ENCODE measurements around the gene PLCB1.

Gene PLCB1

DNA sequence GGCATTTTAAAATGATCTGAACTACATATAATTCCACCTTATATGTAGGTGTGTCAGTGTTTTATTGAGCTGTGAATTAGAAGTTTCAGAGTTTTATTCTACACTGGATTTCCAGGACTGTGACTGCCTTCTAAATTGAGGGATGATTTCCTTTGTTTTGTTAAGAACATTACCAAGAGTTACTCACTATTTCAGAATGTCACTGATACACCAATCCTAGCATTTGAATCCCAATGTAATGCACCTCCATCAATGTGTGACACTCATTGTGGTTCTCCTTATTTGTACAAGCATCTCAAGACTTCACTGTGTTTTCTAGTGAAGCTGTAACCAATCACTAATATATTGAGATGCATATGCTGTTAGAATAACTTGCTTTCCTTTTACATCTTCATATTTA is 86.8 kb downstream of the PLCB1 start:
- TF ChIP-seq, protein P1, sequence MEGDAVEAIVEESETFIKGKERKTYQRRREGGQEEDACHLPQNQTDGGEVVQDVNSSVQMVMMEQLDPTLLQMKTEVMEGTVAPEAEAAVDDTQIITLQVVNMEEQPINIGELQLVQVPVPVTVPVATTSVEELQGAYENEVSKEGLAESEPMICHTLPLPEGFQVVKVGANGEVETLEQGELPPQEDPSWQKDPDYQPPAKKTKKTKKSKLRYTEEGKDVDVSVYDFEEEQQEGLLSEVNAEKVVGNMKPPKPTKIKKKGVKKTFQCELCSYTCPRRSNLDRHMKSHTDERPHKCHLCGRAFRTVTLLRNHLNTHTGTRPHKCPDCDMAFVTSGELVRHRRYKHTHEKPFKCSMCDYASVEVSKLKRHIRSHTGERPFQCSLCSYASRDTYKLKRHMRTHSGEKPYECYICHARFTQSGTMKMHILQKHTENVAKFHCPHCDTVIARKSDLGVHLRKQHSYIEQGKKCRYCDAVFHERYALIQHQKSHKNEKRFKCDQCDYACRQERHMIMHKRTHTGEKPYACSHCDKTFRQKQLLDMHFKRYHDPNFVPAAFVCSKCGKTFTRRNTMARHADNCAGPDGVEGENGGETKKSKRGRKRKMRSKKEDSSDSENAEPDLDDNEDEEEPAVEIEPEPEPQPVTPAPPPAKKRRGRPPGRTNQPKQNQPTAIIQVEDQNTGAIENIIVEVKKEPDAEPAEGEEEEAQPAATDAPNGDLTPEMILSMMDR (IDR thresholded peaks at IDR 0.05; ENCODE audit: low read length) = no peak
- no peak for TF ChIP-seq EZH2 (IDR thresholded peaks at IDR 0.05; ENCODE audit: borderline replicate concordance, low read length)
- Histone ChIP-seq H3K9me3 (ENCODE audit: low read length) (no peaks in the 10 kb centered on the region; the same call in 1 of the 2 replicates), H3K9ac (ENCODE audit: low read length) (no peak overlapping the region), H3K9me2 (ENCODE audit: low read depth, low read length) (no peaks in the 10 kb centered on the region), H3F3A (ENCODE audit: insufficient read depth, low read length) (no peaks in the 10 kb centered on the region), H3K27ac (ENCODE audit: low read depth, low read length, poor library complexity, severe bottlenecking) (no peak overlapping the region), H3K79me2 (ENCODE audit: insufficient read depth, low read length) (no peaks in the 10 kb centered on the region), H3K27me3 (ENCODE audit: insufficient read depth, low read length) (no peaks in the 10 kb centered on the region), H3K4me3 (ENCODE audit: low read depth, low read length, poor library complexity, severe bottlenecking) (no peak overlapping the region), H3K36me3 (ENCODE audit: insufficient read depth, low read length) (no peaks in the 10 kb centered on the region), H2AFZ (ENCODE audit: low read length) (no peak overlapping the region), H3K4me1 (ENCODE audit: insufficient read depth, low read length, severe bottlenecking) (peaks cover 31% of the 10 kb centered on the region), H4K20me1 (ENCODE audit: insufficient read depth, low read length) (no peaks in the 10 kb centered on the region), H3K4me2 (ENCODE audit: low read length) (no peak overlapping the region)

DNA sequence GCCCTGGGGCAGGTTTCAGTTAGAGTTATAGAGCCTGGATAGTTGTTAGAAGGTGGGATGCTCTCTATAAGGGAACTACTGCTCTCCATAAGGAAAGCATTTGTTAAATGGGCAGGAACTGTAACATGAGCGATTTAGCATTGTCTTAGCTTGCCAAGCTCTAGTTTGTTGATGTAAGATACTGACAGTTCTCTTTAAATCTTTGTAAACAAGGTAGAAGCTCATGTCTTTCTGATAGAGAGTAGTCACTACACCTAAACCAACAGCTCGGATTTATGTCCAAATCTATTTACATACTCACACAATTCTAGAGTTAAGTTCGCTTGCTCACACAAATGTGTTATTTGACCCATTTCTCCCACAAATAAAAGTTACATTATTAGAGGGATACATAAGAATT is 87.3 kb downstream of the PLCB1 start:
- H3K36me3 ChIP-seq (ENCODE audit: insufficient read depth, low read length) = no peaks in the 10 kb centered on the region
- no peaks in the 10 kb centered on the region for H3K79me2 ChIP-seq (ENCODE audit: insufficient read depth, low read length)
- peaks cover 25% of the 10 kb centered on the region for H3K4me1 ChIP-seq (ENCODE audit: insufficient read depth, low read length, severe bottlenecking)
- H3K9me3 ChIP-seq (ENCODE audit: low read length) = no peaks in the 10 kb centered on the region; the same call in 1 of the 2 replicates
- H3F3A ChIP-seq (ENCODE audit: insufficient read depth, low read length) = no peaks in the 10 kb centered on the region
- no peaks in the 10 kb centered on the region for H4K20me1 ChIP-seq (ENCODE audit: insufficient read depth, low read length)
- no peak overlapping the region for H3K4me3 ChIP-seq (ENCODE audit: low read depth, low read length, poor library complexity, severe bottlenecking)
- no peak overlapping the region for H2AFZ ChIP-seq (ENCODE audit: low read length)
- H3K9ac ChIP-seq (ENCODE audit: low read length) = no peak overlapping the region
- H3K4me2 ChIP-seq (ENCODE audit: low read length) = no peak overlapping the region
- no peaks in the 10 kb centered on the region for H3K27me3 ChIP-seq (ENCODE audit: insufficient read depth, low read length)
- no peak overlapping the region for H3K27ac ChIP-seq (ENCODE audit: low read depth, low read length, poor library complexity, severe bottlenecking)
- no peak for TF ChIP-seq EZH2 (IDR thresholded peaks at IDR 0.05; ENCODE audit: borderline replicate concordance, low read length)
- TF ChIP-seq, protein P1 (IDR thresholded peaks at IDR 0.05; ENCODE audit: low read length) = no peak
- no peaks in the 10 kb centered on the region for H3K9me2 ChIP-seq (ENCODE audit: low read depth, low read length)

DNA sequence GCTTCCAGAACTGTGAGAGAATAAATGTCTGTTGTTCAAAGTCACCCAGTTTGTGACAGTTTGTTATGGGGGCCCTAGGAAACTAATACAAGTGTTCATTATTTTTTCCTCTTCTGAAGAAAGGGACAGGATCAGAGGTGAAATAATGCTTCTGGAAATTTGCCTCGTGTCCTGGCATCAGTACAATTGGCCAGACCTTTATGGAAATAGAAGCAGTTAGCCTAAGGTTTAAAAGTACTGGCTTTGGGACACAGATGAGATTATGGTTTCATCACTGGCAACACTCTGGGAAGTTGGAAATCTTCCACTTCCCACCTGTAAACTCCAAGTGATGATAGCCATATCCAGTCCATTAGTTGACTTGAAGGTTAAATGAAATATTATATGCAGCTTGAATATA is 88.7 kb downstream of the PLCB1 start:
- no peak for TF ChIP-seq EZH2 (IDR thresholded peaks at IDR 0.05; ENCODE audit: borderline replicate concordance, low read length)
- TF ChIP-seq, protein P1 (IDR thresholded peaks at IDR 0.05; ENCODE audit: low read length) = no peak
- Histone ChIP-seq H3K9me2 (ENCODE audit: low read depth, low read length) (no peaks in the 10 kb centered on the region), H3K9ac (ENCODE audit: low read length) (no peak overlapping the region), H3K4me1 (ENCODE audit: insufficient read depth, low read length, severe bottlenecking) (peaks cover 12% of the 10 kb centered on the region), H4K20me1 (ENCODE audit: insufficient read depth, low read length) (no peaks in the 10 kb centered on the region), H3K9me3 (ENCODE audit: low read length) (no peaks in the 10 kb centered on the region; the same call in 1 of the 2 replicates), H3K27me3 (ENCODE audit: insufficient read depth, low read length) (no peaks in the 10 kb centered on the region), H3K4me2 (ENCODE audit: low read length) (no peak overlapping the region), H2AFZ (ENCODE audit: low read length) (no peak overlapping the region), H3F3A (ENCODE audit: insufficient read depth, low read length) (no peaks in the 10 kb centered on the region), H3K79me2 (ENCODE audit: insufficient read depth, low read length) (no peaks in the 10 kb centered on the region), H3K36me3 (ENCODE audit: insufficient read depth, low read length) (no peaks in the 10 kb centered on the region), H3K27ac (ENCODE audit: low read depth, low read length, poor library complexity, severe bottlenecking) (no peak overlapping the region), H3K4me3 (ENCODE audit: low read depth, low read length, poor library complexity, severe bottlenecking) (no peak overlapping the region)
